Chondrocyte (in vitro differentiated cells): ENCODE results near the gene RPAP3. TPM values are rescaled to one million over a fixed set of nuclear protein-coding genes. Genes with fewer than 3 reads are reported as not detected.

Experiments used
- DNase-seq: peaks from one replicate; pipeline ENCODE4 v3.0.0; 2021; ENCODE audit warnings: mixed read lengths, low spot score
- H3K27ac Mint-ChIP-seq: one replicate; pipeline ENCODE4 v1.8.0; 2021; ENCODE audit warnings: mild to moderate bottlenecking, moderate library complexity, mixed read lengths; ENCODE audit not compliant: unreplicated experiment
- H3K27me3 Mint-ChIP-seq: 2 replicates; pipeline ENCODE4 v1.8.0; 2021; ENCODE audit warnings: low read depth, mixed read lengths
- H3K36me3 Mint-ChIP-seq: 2 replicates; pipeline ENCODE4 v1.8.0; 2021; ENCODE audit warnings: low read depth, mixed read lengths
- H3K4me1 Mint-ChIP-seq: 2 replicates; pipeline ENCODE4 v1.8.0; 2021; ENCODE audit warnings: low read depth, mild to moderate bottlenecking, mixed read lengths
- H3K4me3 Mint-ChIP-seq: one replicate; pipeline ENCODE4 v1.8.0; 2021; ENCODE audit warnings: mild to moderate bottlenecking, moderate library complexity, mixed read lengths; ENCODE audit not compliant: unreplicated experiment
- H3K9me3 Mint-ChIP-seq: 2 replicates; pipeline ENCODE4 v1.8.0; 2021; ENCODE audit warnings: low read depth, mixed read lengths
- total RNA-seq: library from RNA; stranded (reverse); gene quantifications from 3 replicates; pipeline ENCODE4 v1.2.1, GENCODE V29; 2021
- TF ChIP-seq, protein P1 (sequence below): fragments of 200-600 bp; sonication (generic); IDR thresholded peaks from 2 replicates; pipeline ENCODE4 v1.5.0; 2021; ENCODE audit warnings: antibody characterized with exemption, mild to moderate bottlenecking, moderate library complexity

RPAP3 gene
- total RNA-seq, 1 donor from 2014 or later = 26.1 TPM

DNA sequence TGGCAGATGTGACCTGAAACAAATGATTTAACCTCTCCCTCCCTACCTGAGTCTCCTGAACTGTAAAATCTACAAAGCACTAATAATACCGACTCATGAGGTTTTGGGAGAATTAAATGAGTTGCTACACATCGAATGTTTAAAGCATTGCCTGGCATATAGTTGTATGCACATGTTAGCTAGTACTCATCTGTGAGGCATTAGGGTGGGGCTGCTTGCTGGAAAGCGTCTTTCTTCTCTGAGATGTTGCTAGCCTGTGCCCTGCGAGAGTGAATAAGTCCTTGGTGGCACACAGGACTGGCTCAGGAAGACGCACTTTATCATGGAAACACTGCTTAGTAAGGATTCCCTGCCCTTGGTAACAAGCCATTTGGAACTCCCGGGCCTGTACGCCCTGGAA lies 46.7 kb upstream of the RPAP3 start:
- H3K27me3 Mint-ChIP-seq = peaks cover 7% of the 10 kb centered on the region
- TF ChIP-seq, protein P1, sequence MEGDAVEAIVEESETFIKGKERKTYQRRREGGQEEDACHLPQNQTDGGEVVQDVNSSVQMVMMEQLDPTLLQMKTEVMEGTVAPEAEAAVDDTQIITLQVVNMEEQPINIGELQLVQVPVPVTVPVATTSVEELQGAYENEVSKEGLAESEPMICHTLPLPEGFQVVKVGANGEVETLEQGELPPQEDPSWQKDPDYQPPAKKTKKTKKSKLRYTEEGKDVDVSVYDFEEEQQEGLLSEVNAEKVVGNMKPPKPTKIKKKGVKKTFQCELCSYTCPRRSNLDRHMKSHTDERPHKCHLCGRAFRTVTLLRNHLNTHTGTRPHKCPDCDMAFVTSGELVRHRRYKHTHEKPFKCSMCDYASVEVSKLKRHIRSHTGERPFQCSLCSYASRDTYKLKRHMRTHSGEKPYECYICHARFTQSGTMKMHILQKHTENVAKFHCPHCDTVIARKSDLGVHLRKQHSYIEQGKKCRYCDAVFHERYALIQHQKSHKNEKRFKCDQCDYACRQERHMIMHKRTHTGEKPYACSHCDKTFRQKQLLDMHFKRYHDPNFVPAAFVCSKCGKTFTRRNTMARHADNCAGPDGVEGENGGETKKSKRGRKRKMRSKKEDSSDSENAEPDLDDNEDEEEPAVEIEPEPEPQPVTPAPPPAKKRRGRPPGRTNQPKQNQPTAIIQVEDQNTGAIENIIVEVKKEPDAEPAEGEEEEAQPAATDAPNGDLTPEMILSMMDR = no peak
- H3K4me3 Mint-ChIP-seq = no peak overlapping the region
- H3K4me1 Mint-ChIP-seq = peaks cover 22% of the 10 kb centered on the region
- no peaks in the 10 kb centered on the region for H3K36me3 Mint-ChIP-seq
- H3K27ac Mint-ChIP-seq = no peak overlapping the region
- no peak for DNase-seq
- no peaks in the 10 kb centered on the region for H3K9me3 Mint-ChIP-seq

DNA sequence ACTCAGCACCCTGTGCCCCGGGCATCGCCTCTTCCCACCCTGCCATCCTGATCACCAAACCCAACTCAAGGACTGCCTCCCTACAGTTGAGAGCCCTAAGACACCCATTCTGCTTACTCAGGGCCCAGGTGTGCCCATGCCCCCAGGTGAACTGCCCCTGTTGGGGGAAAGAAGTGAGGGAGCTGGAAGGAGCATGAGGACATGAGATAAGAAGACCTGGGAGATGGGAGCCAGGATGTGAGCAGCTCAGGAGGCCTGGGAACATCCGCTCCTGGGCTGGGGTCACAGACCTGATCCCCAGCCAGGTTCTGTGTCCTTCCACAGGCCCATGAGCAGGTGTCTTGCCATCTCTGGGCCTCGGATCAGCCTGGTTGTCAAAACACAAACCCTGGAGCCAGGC lies 46.3 kb upstream of the RPAP3 start:
- Mint-ChIP-seq H3K4me1 (peaks cover 22% of the 10 kb centered on the region), H3K36me3 (no peaks in the 10 kb centered on the region), H3K4me3 (no peak overlapping the region), H3K9me3 (no peaks in the 10 kb centered on the region), H3K27ac (no peak overlapping the region), H3K27me3 (peaks cover 7% of the 10 kb centered on the region)
- no peak for DNase-seq
- TF ChIP-seq, protein P1 = no peak

DNA sequence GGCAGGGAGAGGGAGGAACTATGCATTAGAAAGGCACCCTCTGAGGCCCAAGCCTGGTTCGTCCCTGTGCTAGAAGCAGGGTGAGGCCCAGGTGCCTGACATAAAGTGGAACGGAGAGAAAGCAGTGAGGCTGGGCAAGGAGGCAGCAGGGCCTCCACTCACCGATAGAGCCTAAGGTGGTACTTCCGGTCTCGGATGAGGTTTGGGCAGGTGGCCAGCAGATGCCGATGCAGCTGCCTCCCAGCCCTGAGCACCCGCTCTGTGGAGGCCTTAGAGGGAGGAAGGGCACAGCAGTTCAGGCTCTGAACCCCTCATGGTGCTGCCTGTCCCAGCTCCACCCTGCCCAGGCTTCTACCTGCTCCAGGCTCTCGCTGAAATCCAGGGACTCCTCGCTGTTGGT lies 45.7 kb upstream of the RPAP3 start:
- H3K4me3 Mint-ChIP-seq = no peak overlapping the region
- H3K27ac Mint-ChIP-seq = no peak overlapping the region
- no peaks in the 10 kb centered on the region for H3K36me3 Mint-ChIP-seq
- TF ChIP-seq, protein P1 = no peak
- peaks cover 22% of the 10 kb centered on the region for H3K4me1 Mint-ChIP-seq
- H3K27me3 Mint-ChIP-seq = peaks cover 9% of the 10 kb centered on the region
- H3K9me3 Mint-ChIP-seq = no peaks in the 10 kb centered on the region
- no peak for DNase-seq

DNA sequence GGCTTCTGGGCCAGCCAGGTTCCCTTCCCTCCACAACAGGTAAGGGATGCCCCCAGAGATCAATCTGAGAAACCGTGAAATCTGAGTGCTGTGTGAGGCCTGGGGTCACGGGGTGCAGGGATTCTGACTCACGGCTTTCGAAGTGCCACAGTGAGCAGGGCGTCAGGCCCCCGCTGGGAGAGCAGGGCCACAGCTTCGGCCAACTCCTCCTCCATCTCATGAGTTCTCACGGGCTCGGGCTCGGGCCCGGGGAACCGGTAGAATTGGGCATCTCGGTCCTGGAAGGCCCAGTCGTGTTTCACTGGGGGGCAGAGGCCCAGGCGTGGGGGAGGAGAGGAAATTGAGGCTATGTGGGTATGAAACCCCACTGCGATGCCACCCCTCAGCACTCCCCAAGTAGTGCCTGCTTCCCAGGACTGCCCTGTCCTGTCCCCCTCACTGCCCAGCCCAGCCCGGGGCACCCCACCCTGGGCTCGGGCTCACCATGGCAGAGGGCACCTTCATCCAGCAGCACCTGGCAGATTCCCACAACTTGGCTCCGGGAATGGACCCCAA lies 45.2 kb upstream of the RPAP3 start:
- H3K27ac Mint-ChIP-seq = no peak overlapping the region
- TF ChIP-seq, protein P1 = no peak
- no peak overlapping the region for H3K4me3 Mint-ChIP-seq
- DNase-seq = no peak
- no peaks in the 10 kb centered on the region for H3K9me3 Mint-ChIP-seq
- peaks cover 22% of the 10 kb centered on the region for H3K4me1 Mint-ChIP-seq
- no peaks in the 10 kb centered on the region for H3K36me3 Mint-ChIP-seq
- H3K27me3 Mint-ChIP-seq = peaks cover 12% of the 10 kb centered on the region

DNA sequence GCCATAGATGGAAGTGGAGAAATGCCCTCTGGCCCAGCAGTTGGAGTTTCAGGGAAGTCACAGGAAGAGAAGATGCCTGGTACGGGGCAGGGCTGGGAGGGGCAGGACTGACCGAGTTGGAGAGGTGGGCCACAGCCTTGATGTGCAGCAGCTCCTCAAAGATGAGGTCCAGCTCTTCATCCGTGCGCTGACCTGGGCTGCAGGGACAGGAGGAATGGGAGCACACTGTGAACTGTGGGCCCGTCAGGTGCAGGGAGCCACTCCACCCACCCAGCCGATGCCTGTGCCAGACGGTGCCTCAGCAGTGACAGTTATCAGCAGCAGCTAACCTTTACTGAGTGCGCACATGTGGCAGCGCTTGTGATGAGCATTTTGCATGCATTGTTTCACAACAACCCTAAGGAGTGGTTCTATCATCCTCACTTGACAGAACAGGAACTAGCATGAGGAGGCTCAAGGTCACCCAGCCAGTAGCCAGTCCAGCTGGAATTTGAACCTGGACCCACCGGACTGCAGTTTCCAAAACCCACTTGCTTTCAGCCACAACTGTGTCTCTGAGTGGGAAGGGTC lies 44.5 kb upstream of the RPAP3 start:
- TF ChIP-seq, protein P1 = no peak
- Mint-ChIP-seq H3K36me3 (no peaks in the 10 kb centered on the region), H3K27ac (no peak overlapping the region), H3K4me3 (no peak overlapping the region), H3K9me3 (no peaks in the 10 kb centered on the region), H3K27me3 (peaks cover 18% of the 10 kb centered on the region), H3K4me1 (peaks cover 22% of the 10 kb centered on the region)
- no peak for DNase-seq
